ENCODE results near the gene PRKRIP1. TPM values are rescaled to one million over a fixed set of nuclear protein-coding genes. Genes with fewer than 3 reads are reported as not detected.

The PRKRIP1 gene
- total and polyA plus RNA-seq, 2 donors (not counting 1 experiment from before 2014, with no cell fraction given): 13.8 to 16.3 TPM

DNA sequence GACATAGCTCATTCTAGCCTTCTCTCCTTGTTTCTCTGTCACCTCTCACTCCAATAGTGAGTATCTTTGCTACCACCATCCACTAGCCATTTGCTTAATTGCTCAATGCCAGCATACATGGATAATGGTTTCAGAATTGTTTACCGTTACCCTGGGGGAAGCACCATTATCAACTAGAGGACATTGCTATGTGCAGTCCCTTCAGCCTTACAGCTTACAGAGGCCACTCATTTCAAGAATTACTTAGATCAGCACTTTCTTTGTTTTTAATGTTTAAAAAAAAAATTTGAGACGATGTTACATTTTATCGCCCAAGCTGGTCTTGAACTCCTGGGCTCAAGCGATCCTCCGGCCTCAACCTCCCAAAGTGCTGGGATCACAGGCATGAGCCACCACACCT is 22.4 kb downstream of the PRKRIP1 start:
- H4K20me1 ChIP-seq (ENCODE audit: control insufficient read depth, extremely low read depth, insufficient read depth, low read length): no peaks in the 10 kb centered on the region
- H3K9ac ChIP-seq (ENCODE audit: insufficient read depth, low read length): no peak overlapping the region
- no peak overlapping the region for H3K4me2 ChIP-seq (ENCODE audit: extremely low read depth, insufficient read depth, low read length)
- TF ChIP-seq CTCF (conservative IDR thresholded peaks at IDR 0.05 in 1 of 2, IDR thresholded peaks at IDR 0.05 in 1 of 2; ENCODE audit: low read depth in 1 of 2, low read length in 2 of 2) (no peak), EZH2 (IDR thresholded peaks at IDR 0.05; ENCODE audit: low read length, missing control alignments) (no peak)
- H3K4me3 ChIP-seq (replicated peaks in 1 of 4; ENCODE audit: control extremely low read depth in 1 of 4, insufficient read depth in 1 of 4, low read depth in 3 of 4, low read length in 4 of 4): no peak overlapping the region
- H3K4me1 ChIP-seq (ENCODE audit: control insufficient read depth, extremely low read depth, insufficient read depth, low read length): no peaks in the 10 kb centered on the region
- no peaks in the 10 kb centered on the region for H3K9me3 ChIP-seq (ENCODE audit: control insufficient read depth, insufficient read depth, low read depth, low read length)
- H3K36me3 ChIP-seq (ENCODE audit: control insufficient read depth, insufficient read depth, low read length): peaks cover 3% of the 10 kb centered on the region
- no peak for DNase-seq (ENCODE audit: low read depth in 2 of 2)
- no peak overlapping the region for H3K27ac ChIP-seq (ENCODE audit: insufficient read depth, low read length)
- no peaks in the 10 kb centered on the region for H3K79me2 ChIP-seq (ENCODE audit: control insufficient read depth, insufficient read depth, low read length)
- no peaks in the 10 kb centered on the region for H3K27me3 ChIP-seq (ENCODE audit: control insufficient read depth, insufficient read depth, low read length)
- no peak overlapping the region for H2AFZ ChIP-seq (ENCODE audit: low read length)

- Histone ChIP-seq H3K4me1 (ENCODE audit: control insufficient read depth, extremely low read depth, insufficient read depth, low read length) (no peaks in the 10 kb centered on the region), H2AFZ (ENCODE audit: low read length) (no peak overlapping the region), H3K9ac (ENCODE audit: insufficient read depth, low read length) (no peak overlapping the region), H3K36me3 (ENCODE audit: control insufficient read depth, insufficient read depth, low read length) (peaks cover 11% of the 10 kb centered on the region), H3K9me3 (ENCODE audit: control insufficient read depth, insufficient read depth, low read depth, low read length) (no peaks in the 10 kb centered on the region), H3K27me3 (ENCODE audit: control insufficient read depth, insufficient read depth, low read length) (no peaks in the 10 kb centered on the region), H4K20me1 (ENCODE audit: control insufficient read depth, extremely low read depth, insufficient read depth, low read length) (no peaks in the 10 kb centered on the region), H3K4me3 (replicated peaks in 1 of 4; ENCODE audit: control extremely low read depth in 1 of 4, insufficient read depth in 1 of 4, low read depth in 3 of 4, low read length in 4 of 4) (no peak overlapping the region), H3K4me2 (ENCODE audit: extremely low read depth, insufficient read depth, low read length) (no peak overlapping the region), H3K27ac (ENCODE audit: insufficient read depth, low read length) (no peak overlapping the region), H3K79me2 (ENCODE audit: control insufficient read depth, insufficient read depth, low read length) (no peaks in the 10 kb centered on the region)
- TF ChIP-seq CTCF (conservative IDR thresholded peaks at IDR 0.05 in 1 of 2, IDR thresholded peaks at IDR 0.05 in 1 of 2; ENCODE audit: low read depth in 1 of 2, low read length in 2 of 2) (no peak), EZH2 (IDR thresholded peaks at IDR 0.05; ENCODE audit: low read length, missing control alignments) (no peak)
- DNase-seq (ENCODE audit: low read depth in 2 of 2): no peak
Observed at GRCh38 chr7:102421706-102422240, 25.6 kb downstream of the PRKRIP1 start.

DNA sequence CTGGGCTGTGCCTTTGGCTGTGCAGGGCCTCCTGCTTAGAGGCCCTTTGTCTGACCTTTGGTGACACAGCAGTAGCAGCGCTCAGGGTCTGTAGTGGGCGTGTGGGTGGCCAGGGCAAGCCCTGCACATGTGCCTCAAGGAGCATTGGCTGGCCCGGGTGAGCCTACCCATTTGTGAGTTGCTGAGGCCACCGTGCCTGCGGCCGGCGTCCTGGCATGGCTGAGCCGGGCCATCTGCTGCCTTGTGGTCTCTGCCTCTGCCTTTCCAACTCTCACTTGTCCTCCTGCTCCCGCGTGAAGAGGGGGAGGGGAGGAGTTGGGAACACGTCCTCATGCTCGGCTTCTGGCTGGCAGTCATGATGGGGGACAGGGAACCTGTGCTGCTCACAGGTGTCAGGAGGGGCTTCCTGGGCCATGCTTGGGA is 28.0 kb downstream of the PRKRIP1 start:
- Histone ChIP-seq H3K4me1 (ENCODE audit: control insufficient read depth, extremely low read depth, insufficient read depth, low read length) (no peaks in the 10 kb centered on the region), H3K4me3 (replicated peaks in 1 of 4; ENCODE audit: control extremely low read depth in 1 of 4, insufficient read depth in 1 of 4, low read depth in 3 of 4, low read length in 4 of 4) (no peak overlapping the region), H4K20me1 (ENCODE audit: control insufficient read depth, extremely low read depth, insufficient read depth, low read length) (no peaks in the 10 kb centered on the region), H3K79me2 (ENCODE audit: control insufficient read depth, insufficient read depth, low read length) (no peaks in the 10 kb centered on the region), H3K9me3 (ENCODE audit: control insufficient read depth, insufficient read depth, low read depth, low read length) (no peaks in the 10 kb centered on the region), H3K4me2 (ENCODE audit: extremely low read depth, insufficient read depth, low read length) (no peak overlapping the region), H2AFZ (ENCODE audit: low read length) (no peak overlapping the region), H3K36me3 (ENCODE audit: control insufficient read depth, insufficient read depth, low read length) (peaks cover 14% of the 10 kb centered on the region), H3K9ac (ENCODE audit: insufficient read depth, low read length) (no peak overlapping the region), H3K27ac (ENCODE audit: insufficient read depth, low read length) (no peak overlapping the region), H3K27me3 (ENCODE audit: control insufficient read depth, insufficient read depth, low read length) (no peaks in the 10 kb centered on the region)
- TF ChIP-seq EZH2 (IDR thresholded peaks at IDR 0.05; ENCODE audit: low read length, missing control alignments) (no peak), CTCF (conservative IDR thresholded peaks at IDR 0.05 in 1 of 2, IDR thresholded peaks at IDR 0.05 in 1 of 2; ENCODE audit: low read depth in 1 of 2, low read length in 2 of 2) (no peak)
- no peak for DNase-seq (ENCODE audit: low read depth in 2 of 2)
